Stomach (tissue), 9 donors: ENCODE data around the gene CCKAR. TPM values are rescaled to one million over a fixed set of nuclear protein-coding genes. Genes with fewer than 3 reads are reported as not detected.

Source experiments
- DNase-seq, 2 donors: peaks; one replicate each; pipeline versions ENCODE4 v3.0.0 to v3.0.0-alpha.2; 2013 to 2019
- H3K27ac ChIP-seq, 5 donors: fragments of 200-600 bp in 4 of 5; sonication (generic) in 4 of 5; one replicate each; pipeline ENCODE4 v1.5.1; 2013 to 2019; ENCODE audit warnings: mild to moderate bottlenecking in 1 of 5, moderate library complexity in 1 of 5
- H3K27me3 ChIP-seq, 3 donors: fragments of 200-600 bp; sonication (generic); one replicate each; pipeline ENCODE4 v1.5.1; 2017 to 2019; ENCODE audit warnings: mixed run types in 1 of 3
- H3K36me3 ChIP-seq, 4 donors: fragments of 200-600 bp; sonication (generic); 1 replicate in 3 of 4; 2 replicates in 1 of 4; pipeline ENCODE4 v1.5.1; 2016 to 2019
- H3K4me1 ChIP-seq, 4 donors: fragments of 200-600 bp; sonication (generic); one replicate each; pipeline ENCODE4 v1.5.1; 2016 to 2019
- H3K4me3 ChIP-seq, 4 donors: fragments of 200-600 bp; sonication (generic) in 3 of 4; one replicate each; pipeline ENCODE4 v1.5.1; 2016 to 2019; ENCODE audit warnings: mild to moderate bottlenecking in 1 of 4
- H3K9me3 ChIP-seq, 4 donors: fragments of 200-600 bp; sonication (generic); one replicate each; pipeline ENCODE4 v1.5.1; 2016 to 2019
- CTCF ChIP-seq, 7 experiments: fragments of 450-650 bp in 4 of 7; fragments of 200-600 bp in 3 of 7; sonication (generic) in 3 of 7; IDR thresholded peaks; one replicate each; pipeline ENCODE4 v1.5.1; 2016 to 2019; ENCODE audit warnings: antibody characterized with exemption in 7 of 7, control low read depth in 2 of 7, mild to moderate bottlenecking in 1 of 7
- EP300 ChIP-seq: sonication (generic); formaldehyde crosslinking; IDR thresholded peaks from one replicate; pipeline ENCODE4 v1.6.1; 2017; ENCODE audit warnings: antibody characterized with exemption
- POLR2A ChIP-seq, 4 donors: fragments of 450-650 bp; IDR thresholded peaks; one replicate each; pipeline ENCODE4 v1.6.1; 2016; ENCODE audit warnings: antibody characterized with exemption in 4 of 4, control low read depth in 2 of 4, mild to moderate bottlenecking in 1 of 4, moderate library complexity in 1 of 4
- POLR2AphosphoS5 ChIP-seq, 3 donors: sonication (generic); formaldehyde crosslinking; IDR thresholded peaks; one replicate each; pipeline ENCODE4 v1.6.1; 2016; ENCODE audit warnings: antibody characterized with exemption in 3 of 3
- WGBS, 5 donors: extraction: QIAGEN DNeasy Blood & Tissue Kit in 3 of 5; methylation state at CpG; one replicate each; pipeline versions ENCODE4 v1.1.5 to v1.1.7; 2013 to 2018; 5-methylcytosine and 5-hydroxymethylcytosine counted together
- intact Hi-C: fragments of 100-400 bp; cut with DNase I; formaldehyde crosslinking; loops from one replicate; pipeline ENCODE4 v1.15.1; 2023; ENCODE audit warnings: low total_unique reads
- polyA plus RNA-seq, 3 donors: library from polyadenylated mRNA; stranded (reverse); fragments of 200-250 nt; gene quantifications; one replicate each; pipeline ENCODE4 v1.2.3, GENCODE V29; 2013
- total RNA-seq, 5 donors: library from RNA; depleted of rRNA; stranded (reverse); fragments of >200 nt; gene quantifications; one replicate each; pipeline versions ENCODE4 v1.1.0 to v1.2.3, GENCODE V29; 2014 to 2016
- donor health status: healthy with polysubstance abuse.
- donor health status: Bipolar disorder and iron deficiency.
- donor health status: healthy.

The CCKAR gene
- total and polyA plus RNA-seq, 8 donors = 1.4 to 21.1 (median 7.6) TPM; not detected in 1

GRCh38 chr4:26441771-26442170, 48.5 kb downstream of the CCKAR start:
- peaks cover 0 to 12% (median 11%) of the 10 kb centered on the region in 4 donors for H3K36me3 ChIP-seq
- peaks cover 0 to 20% (median 12%) of the 10 kb centered on the region in 4 donors for H3K4me1 ChIP-seq
- no peak overlapping the region for H3K27ac ChIP-seq
- no peak for DNase-seq
- peaks cover 0 to 10% (median 0%) of the 10 kb centered on the region in 4 donors for H3K9me3 ChIP-seq
- H3K27me3 ChIP-seq = no peaks in the 10 kb centered on the region
- intact Hi-C loops = no loop called here
- no peak for TF ChIP-seq POLR2A (IDR thresholded peaks at IDR 0.05)
- no peak for TF ChIP-seq CTCF (IDR thresholded peaks at IDR 0.05)
- TF ChIP-seq POLR2AphosphoS5 (IDR thresholded peaks at IDR 0.05) = no peak
- no peak for TF ChIP-seq EP300
- no peak overlapping the region for H3K4me3 ChIP-seq
- 76 to 86% (median 78%) methylated on average over 5 of the region's 5 CpGs for WGBS, 5 donors

GRCh38 chr4:26441102-26441501, 49.2 kb downstream of the CCKAR start:
- DNase-seq = peak in 1 of 2 donors; percentile 58
- peaks cover 0 to 20% (median 12%) of the 10 kb centered on the region in 4 donors for H3K4me1 ChIP-seq
- peaks cover 0 to 10% (median 0%) of the 10 kb centered on the region in 4 donors for H3K9me3 ChIP-seq
- H3K4me3 ChIP-seq = no peak overlapping the region
- TF ChIP-seq CTCF (IDR thresholded peaks at IDR 0.05) (no peak), POLR2AphosphoS5 (IDR thresholded peaks at IDR 0.05) (peak in 1 of 3 donors; percentile 5)
- H3K27me3 ChIP-seq = no peaks in the 10 kb centered on the region
- peak overlapping the region in 1 of 5 donors; percentile 20 for H3K27ac ChIP-seq
- H3K36me3 ChIP-seq = peaks cover 0 to 16% (median 13%) of the 10 kb centered on the region in 4 donors
- intact Hi-C loops = no loop called here
- 51 to 63% (median 53%) methylated on average over 7 of the region's 7 CpGs for WGBS, 5 donors

GRCh38 chr4:26434030-26434639, 56.1 kb downstream of the CCKAR start:
- intact Hi-C loops = no loop called here
- Histone ChIP-seq H3K27ac (peak overlapping the region in 1 of 5 donors; percentile 15), H3K9me3 (no peaks in the 10 kb centered on the region), H3K4me1 (peaks cover 0 to 50% (median 24%) of the 10 kb centered on the region in 4 donors), H3K36me3 (peaks cover 8 to 44% (median 38%) of the 10 kb centered on the region in 4 donors), H3K27me3 (no peaks in the 10 kb centered on the region), H3K4me3 (no peak overlapping the region)
- DNase-seq = no peak
- WGBS, 5 donors = 21 to 39% (median 25%) methylated on average over 2 of the region's 2 CpGs
- TF ChIP-seq CTCF (IDR thresholded peaks at IDR 0.05) (no peak), EP300 (no peak), POLR2A (IDR thresholded peaks at IDR 0.05) (no peak), POLR2AphosphoS5 (IDR thresholded peaks at IDR 0.05) (no peak)

- no peaks in the 10 kb centered on the region for H3K9me3 ChIP-seq
- H3K27me3 ChIP-seq = no peaks in the 10 kb centered on the region
- no peak for DNase-seq
- peak overlapping the region in 1 of 5 donors; percentile 15 for H3K27ac ChIP-seq
- peaks cover 0 to 50% (median 24%) of the 10 kb centered on the region in 4 donors for H3K4me1 ChIP-seq
- peaks cover 8 to 46% (median 43%) of the 10 kb centered on the region in 4 donors for H3K36me3 ChIP-seq
- no peak overlapping the region for H3K4me3 ChIP-seq
- 88 to 94% (median 93%) methylated on average over 1 of the region's 1 CpG for WGBS, 5 donors
- intact Hi-C loops = no loop called here
- TF ChIP-seq EP300 (no peak), CTCF (IDR thresholded peaks at IDR 0.05) (no peak)
Measured at GRCh38 chr4:26433556-26433955, 56.7 kb downstream of the CCKAR start.
